HepG2 (cell line): ENCODE data around the gene CDC14A. TPM values are rescaled to one million over a fixed set of nuclear protein-coding genes. Genes with fewer than 3 reads are reported as not detected.

Experiments used
- ATAC-seq: fragments of 200-7000 bp; cut with Tn5 transposase; 3 replicates; pipeline ENCODE4 v1.9.1; 2020; ENCODE audit warnings: mild to moderate bottlenecking, moderate library complexity
- BruUV-seq: library from RNA; stranded (reverse); fragments of 400-500 nt; replicated peaks from 2 replicates; lab custom pipeline; 2021; lab: Mats Ljungman, UMichigan
- CTCF ChIA-PET: fragments of 300-600 bp; formaldehyde crosslinking; extraction: SDS; loops from one replicate; lab custom pipeline; 2021; ENCODE audit warnings: low total read pairs, inconsistent platforms, low intra/inter-chr PET ratio; lab: Yijun Ruan, JAX
- POLR2A ChIA-PET: fragments of 350-600 bp; sonication (Branson Sonifier 250); formaldehyde crosslinking; loops from one replicate; lab custom pipeline; 2020; ENCODE audit warnings: antibody characterized with exemption, inconsistent platforms; lab: Yijun Ruan, JAX
- DNase-seq: peaks from one replicate; pipeline ENCODE4 v3.0.0-alpha.2; 2015; ENCODE audit warnings: low spot score
- FAIRE-seq: peaks from 3 replicates; lab custom pipeline; 2011; peaks lifted over from hg19 to GRCh38; lab: Jason Lieb, UNC
- H2AFZ ChIP-seq: one replicate; pipeline ENCODE4 v1.6.1; 2011; ENCODE audit warnings: low read length, inconsistent platforms
- H3K27ac ChIP-seq: fragments of 300-600 bp; 3 replicates; pipeline ENCODE4 v1.8.0; 2011; ENCODE audit warnings: mixed run types, mild to moderate bottlenecking, mixed read lengths, low read length, inconsistent platforms; ENCODE audit not compliant: insufficient read depth; ENCODE audit errors: extremely low read length
- H3K27me3 ChIP-seq, 2 experiments: fragments of 200-600 bp in 1 of 2; 2 replicates in 1 of 2; 3 replicates in 1 of 2; pipeline versions ENCODE4 v1.6.0 to v1.8.0; 2011; ENCODE audit warnings: low read length in 2 of 2, mild to moderate bottlenecking in 2 of 2, moderate library complexity in 2 of 2, inconsistent platforms in 1 of 2; ENCODE audit not compliant: insufficient read depth in 2 of 2, control insufficient read depth in 1 of 2
- H3K36me3 ChIP-seq, 2 experiments: fragments of 200-600 bp in 1 of 2; replicated peaks in 1 of 2; 2 replicates in 1 of 2; 3 replicates in 1 of 2; pipeline versions ENCODE4 v1.5.1 to v1.8.0; 2011; ENCODE audit warnings: low read length in 2 of 2, inconsistent platforms in 1 of 2; ENCODE audit not compliant: insufficient read depth in 2 of 2, control insufficient read depth in 1 of 2
- H3K4me1 ChIP-seq: 2 replicates; pipeline ENCODE4 v1.5.1; 2012; ENCODE audit warnings: low read length, inconsistent platforms; ENCODE audit not compliant: insufficient read depth
- H3K4me2 ChIP-seq: 2 replicates; pipeline ENCODE4 v1.6.0; 2011; ENCODE audit warnings: low read depth, low read length, inconsistent platforms
- H3K4me3 ChIP-seq, 3 experiments: fragments of 200-600 bp in 1 of 3; sonication (generic), shearing (Covaris generic) in 1 of 3; replicated peaks in 1 of 3; 2 replicates each; pipeline ENCODE4 v1.5.1; 2011 to 2016; ENCODE audit warnings: low read length in 3 of 3, inconsistent platforms in 2 of 3, low read depth in 2 of 3, mild to moderate bottlenecking in 2 of 3, control low read depth in 1 of 3, mixed read lengths in 1 of 3; ENCODE audit not compliant: insufficient read depth in 1 of 3
- H3K79me2 ChIP-seq: one replicate; pipeline ENCODE4 v1.6.1; 2011; ENCODE audit warnings: low read length, inconsistent platforms; ENCODE audit not compliant: insufficient read depth
- H3K9ac ChIP-seq: 2 replicates; pipeline ENCODE4 v1.6.0; 2011; ENCODE audit warnings: mild to moderate bottlenecking, low read depth, low read length, inconsistent platforms; ENCODE audit not compliant: insufficient read depth
- H3K9me3 ChIP-seq: 2 replicates; pipeline ENCODE4 v1.5.1; 2012; ENCODE audit warnings: mild to moderate bottlenecking, low read length
- H4K20me1 ChIP-seq: 2 replicates; pipeline ENCODE4 v1.6.0; 2011; ENCODE audit warnings: inconsistent platforms, mild to moderate bottlenecking, low read length, moderate library complexity; ENCODE audit not compliant: insufficient read depth
- CREB1 ChIP-seq, 2 experiments: fragments of 450-650 bp in 1 of 2; IDR thresholded peaks; 2 replicates each; pipeline ENCODE4 v1.6.1; 2016 to 2017; ENCODE audit warnings: control low read depth in 1 of 2, mild to moderate bottlenecking in 1 of 2, missing compliant biosample characterization in 1 of 2, missing genetic modification characterization in 1 of 2
- DNMT1 ChIP-seq: sonication (generic); formaldehyde crosslinking; IDR thresholded peaks from 2 replicates; pipeline ENCODE4 v1.5.1; 2020; ENCODE audit warnings: mild to moderate bottlenecking, missing genetic modification reagents
- GPBP1L1 ChIP-seq: sonication (generic); formaldehyde crosslinking; IDR thresholded peaks from 2 replicates; pipeline ENCODE4 v1.5.0; 2020; ENCODE audit warnings: mild to moderate bottlenecking, missing genetic modification reagents
- HNF4A ChIP-seq: sonication (generic); formaldehyde crosslinking; IDR thresholded peaks from 2 replicates; pipeline ENCODE4 v1.4.0; 2020; ENCODE audit warnings: missing genetic modification reagents
- IRX3 ChIP-seq: sonication (generic); formaldehyde crosslinking; IDR thresholded peaks from 2 replicates; pipeline ENCODE4 v1.8.1; 2023; ENCODE audit warnings: mild to moderate bottlenecking, low read depth, missing genetic modification reagents, borderline replicate concordance
- JUN ChIP-seq: sonication (generic); formaldehyde crosslinking; IDR thresholded peaks from 2 replicates; pipeline ENCODE4 v1.4.0; 2020; ENCODE audit warnings: mild to moderate bottlenecking, missing genetic modification reagents
- KMT2B ChIP-seq: IDR thresholded peaks from 2 replicates; pipeline ENCODE4 v1.6.1; 2016; ENCODE audit warnings: missing genetic modification reagents, missing compliant biosample characterization
- MIER2 ChIP-seq: IDR thresholded peaks from 2 replicates; pipeline ENCODE4 v1.6.1; 2016; ENCODE audit warnings: missing biosample characterization, missing genetic modification reagents
- RBM39 ChIP-seq: fragments of 200-400 bp; formaldehyde crosslinking; IDR thresholded peaks from one replicate; pipeline ENCODE4 v1.6.1; 2018; ENCODE audit warnings: antibody characterized with exemption, mild to moderate bottlenecking, low read depth, low read length; ENCODE audit not compliant: poor library complexity, severe bottlenecking
- SCMH1 ChIP-seq: sonication (generic); formaldehyde crosslinking; IDR thresholded peaks from 2 replicates; pipeline ENCODE4 v1.9.0; 2021; ENCODE audit warnings: missing genetic modification reagents, mild to moderate bottlenecking, borderline replicate concordance
- TGIF2 ChIP-seq: IDR thresholded peaks from 2 replicates; pipeline ENCODE4 v1.6.1; 2016; ENCODE audit warnings: control low read depth, missing compliant biosample characterization
- ZBTB49 ChIP-seq: sonication (generic); formaldehyde crosslinking; IDR thresholded peaks from 2 replicates; pipeline ENCODE4 v1.4.0; 2020; ENCODE audit warnings: missing genetic modification reagents, borderline replicate concordance
- ZNF281 ChIP-seq: sonication (generic); formaldehyde crosslinking; IDR thresholded peaks from 2 replicates; pipeline ENCODE4 v1.4.0; 2020; ENCODE audit warnings: missing genetic modification reagents, borderline replicate concordance
- ZNF556 ChIP-seq: sonication (generic); formaldehyde crosslinking; IDR thresholded peaks from 2 replicates; pipeline ENCODE4 v1.4.0; 2020; ENCODE audit warnings: mild to moderate bottlenecking, missing genetic modification reagents, borderline replicate concordance
- ZNF777 ChIP-seq: sonication (generic); formaldehyde crosslinking; IDR thresholded peaks from 2 replicates; pipeline ENCODE4 v1.4.0; 2020; ENCODE audit warnings: missing genetic modification reagents
- WGBS: methylation state at CpG from one replicate; pipeline ENCODE4 v1.1.6; 2017; ENCODE audit warnings: low lambda C conversion rate; 5-methylcytosine and 5-hydroxymethylcytosine counted together
- in situ Hi-C: cut with HindIII; loops from 2 replicates; pipeline ENCODE4 v1.10.0; 2017; ENCODE audit warnings: low pct_unique_long_range_greater_than_20kb; ENCODE audit not compliant: extremely low pct_ligation_motif_present
- intact Hi-C: fragments of 100-400 bp; cut with micrococcal nuclease; formaldehyde crosslinking; loops from one replicate; pipeline ENCODE4 v1.10.0; 2022; ENCODE audit not compliant: unreplicated experiment
- polyA plus RNA-seq, 8 experiments: library from polyadenylated mRNA; depleted of rRNA in 3 of 8; stranded (reverse) in 7 of 8; unstranded in 1 of 8; fragments of >200 nt; fragmentation: Illumina TruSeq in 4 of 8; extraction: Trizol in 4 of 8; gene quantifications; 2 replicates each; pipeline versions ENCODE4 v1.2.1 to v1.2.3, GENCODE V29; 2011 to 2016; ENCODE audit warnings: low read depth in 4 of 8, missing spikeins in 1 of 8, mixed read lengths in 1 of 8; ENCODE audit not compliant: insufficient read depth in 1 of 8
- total RNA-seq, 5 experiments: library from RNA; depleted of rRNA; stranded (reverse); fragments of >200 nt; fragmentation: Illumina TruSeq; extraction: Trizol; gene quantifications; 2 replicates each; pipeline ENCODE4 v1.2.3, GENCODE V29; 2016; ENCODE audit warnings: low read depth in 1 of 5
- TF ChIP-seq, protein P1 (sequence below): sonication (generic); formaldehyde crosslinking; IDR thresholded peaks from 2 replicates; pipeline ENCODE4 v1.5.1; 2020; ENCODE audit warnings: mild to moderate bottlenecking, missing genetic modification reagents, moderate library complexity

The CDC14A gene
- total and polyA plus RNA-seq, 2 of the 13 experiments (the other 11 are each of a cell fraction or from before 2014, with no cell fraction given), result 2.8 to 4.9 TPM

DNA sequence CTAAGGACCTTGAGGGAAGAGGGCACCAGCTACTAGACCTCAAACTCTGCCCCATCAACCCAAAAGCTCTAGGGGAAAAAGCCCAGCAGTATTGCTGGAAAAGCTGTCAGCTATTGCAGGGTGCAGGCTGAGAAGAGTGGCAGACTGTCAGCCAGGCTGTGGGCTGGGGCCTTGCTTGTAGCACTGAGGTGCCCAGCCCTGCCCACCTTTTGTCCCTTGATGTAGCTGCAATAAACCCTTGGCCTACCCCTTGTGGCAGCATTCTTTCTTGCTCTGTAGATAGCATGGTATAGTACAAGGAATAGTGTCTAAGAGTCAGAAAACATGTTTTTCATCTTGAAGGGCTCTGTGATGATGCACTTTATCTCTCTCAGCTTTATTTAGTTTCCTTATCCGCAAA lies 39.4 kb downstream of the CDC14A start (continued):
- TF ChIP-seq IRX3 (CRISPR knock-in tag) (no peak), DNMT1 (CRISPR knock-in tag) (no peak), HNF4A (CRISPR knock-in tag) (no peak), ZBTB49 (no peak), ZNF777 (CRISPR knock-in tag) (no peak), JUN (CRISPR knock-in tag) (no peak), SCMH1 (CRISPR knock-in tag) (no peak), CREB1 (IDR thresholded peaks at IDR 0.05) (no peak), CREB1 (CRISPR knock-in tag; IDR thresholded peaks at IDR 0.05) (no peak), TGIF2 (CRISPR knock-in tag) (no peak), MIER2 (CRISPR knock-in tag) (no peak)
- TF ChIP-seq, protein P1, sequence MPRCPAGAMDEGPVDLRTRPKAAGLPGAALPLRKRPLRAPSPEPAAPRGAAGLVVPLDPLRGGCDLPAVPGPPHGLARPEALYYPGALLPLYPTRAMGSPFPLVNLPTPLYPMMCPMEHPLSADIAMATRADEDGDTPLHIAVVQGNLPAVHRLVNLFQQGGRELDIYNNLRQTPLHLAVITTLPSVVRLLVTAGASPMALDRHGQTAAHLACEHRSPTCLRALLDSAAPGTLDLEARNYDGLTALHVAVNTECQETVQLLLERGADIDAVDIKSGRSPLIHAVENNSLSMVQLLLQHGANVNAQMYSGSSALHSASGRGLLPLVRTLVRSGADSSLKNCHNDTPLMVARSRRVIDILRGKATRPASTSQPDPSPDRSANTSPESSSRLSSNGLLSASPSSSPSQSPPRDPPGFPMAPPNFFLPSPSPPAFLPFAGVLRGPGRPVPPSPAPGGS (CRISPR knock-in tag), result no peak
- TF ChIP-seq, all 625 proteins: peak for 0

- H3K9ac ChIP-seq, result no peak overlapping the region
- in situ Hi-C loops, result no loop called here
- ChIA-PET CTCF (no interaction called here), POLR2A (no interaction called here)
- DNase-seq, result no peak
- no peaks in the 10 kb centered on the region for H3K9me3 ChIP-seq
- H3K4me1 ChIP-seq, result no peaks in the 10 kb centered on the region
- H3K27me3 ChIP-seq, result no peaks in the 10 kb centered on the region
- H4K20me1 ChIP-seq, result no peaks in the 10 kb centered on the region
- no TSS peak for BruUV-seq
- intact Hi-C loops, result no loop called here
- ATAC-seq, result no peak
- H3K27ac ChIP-seq, result no peak overlapping the region
- 85% methylated on average over 5 of the region's 5 CpGs for WGBS
- H3K79me2 ChIP-seq, result no peaks in the 10 kb centered on the region
- no peak overlapping the region for H3K4me3 ChIP-seq
- H3K36me3 ChIP-seq, result peaks cover 3 to 6% of the 10 kb centered on the region in 2 experiments; a peak in 2 of 5 replicates
- H3K4me2 ChIP-seq, result no peak overlapping the region
- no peak overlapping the region for H2AFZ ChIP-seq
- no peak for FAIRE-seq
- TF ChIP-seq GPBP1L1, result no peak
- no peak for TF ChIP-seq ZNF556
- no peak for TF ChIP-seq KMT2B (CRISPR knock-in tag)
- TF ChIP-seq RBM39, result no peak
- TF ChIP-seq ZNF281 (CRISPR knock-in tag), result no peak
These were observed 40.5 kb downstream of the CDC14A start for GRCh38 chr1:100392756-100393155.
